Stimulated activated CD4-positive, alpha-beta T cell treated with anti-CD3 and anti-CD28 coated beads, Interleukin-15, amount 100 ng/mL, for 48 hours (primary cell): Measurements from ENCODE around the gene NUTM1.
"Not testable (repeated sequence)": the region's sequence is repeated elsewhere in the genome, so short reads cannot be mapped to it uniquely, and the experiment has no call there.

Experiments
- DNase-seq, 2 donors: peaks; one replicate each; pipeline ENCODE4 v3.0.0-alpha.2; 2020; ENCODE audit warnings: low read depth in 2 of 2

NUTM1 gene

DNA sequence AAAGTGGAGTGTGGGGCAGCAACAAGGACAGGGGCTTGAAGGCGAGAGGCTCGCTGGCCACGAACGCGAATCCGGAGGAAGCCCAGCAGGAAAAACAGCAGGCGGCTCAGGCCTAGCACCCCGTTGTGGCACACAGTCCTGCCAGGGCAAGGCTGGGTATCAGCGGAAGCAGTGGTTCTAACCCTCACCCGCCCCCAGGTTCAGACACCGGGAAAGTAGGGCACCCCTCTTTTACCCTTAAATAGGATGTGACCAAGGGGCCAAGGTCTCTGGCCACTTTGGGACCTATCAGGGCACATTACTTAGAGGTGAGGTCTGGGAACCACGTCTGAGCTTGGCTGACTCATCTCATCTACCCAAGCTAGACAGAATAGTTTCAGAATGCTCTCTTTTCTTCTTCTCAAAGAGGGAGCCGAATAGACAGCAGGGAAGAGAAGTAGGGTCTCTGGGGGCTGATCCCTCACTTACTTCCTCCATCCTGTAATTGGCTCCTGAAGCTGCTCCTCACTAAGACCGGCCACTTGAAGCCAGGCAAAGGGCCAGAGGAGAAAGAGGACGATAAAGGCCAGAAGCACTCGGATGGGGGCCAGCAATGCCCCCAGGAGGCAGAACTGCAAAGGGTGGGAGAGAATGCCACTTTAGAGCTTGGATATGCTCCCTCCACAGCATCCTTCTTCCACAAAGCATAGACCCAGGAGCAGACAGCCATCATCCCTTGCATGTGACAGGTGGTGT is 22.1 kb downstream of the NUTM1 start:
- DNase-seq: no peak

DNA sequence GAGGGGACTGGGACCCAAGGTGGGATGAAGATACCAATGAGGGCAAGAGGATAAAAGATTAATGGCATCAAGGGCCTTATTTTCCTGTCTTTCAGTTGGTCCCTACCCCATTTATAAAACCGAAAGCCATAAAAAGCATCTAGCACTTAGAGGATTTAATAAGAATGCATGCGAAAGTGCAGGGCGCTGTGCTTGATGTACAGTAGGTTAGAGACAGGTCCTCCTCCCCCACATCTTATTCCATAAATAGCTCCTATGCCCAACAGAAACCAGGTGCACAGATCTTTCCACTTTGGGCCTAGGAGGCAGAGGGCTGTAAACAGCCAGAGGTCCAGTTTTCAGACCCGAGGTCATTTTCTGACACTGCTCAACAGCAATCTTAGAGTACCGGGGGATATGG is 22.7 kb downstream of the NUTM1 start:
- no peak for DNase-seq

DNA sequence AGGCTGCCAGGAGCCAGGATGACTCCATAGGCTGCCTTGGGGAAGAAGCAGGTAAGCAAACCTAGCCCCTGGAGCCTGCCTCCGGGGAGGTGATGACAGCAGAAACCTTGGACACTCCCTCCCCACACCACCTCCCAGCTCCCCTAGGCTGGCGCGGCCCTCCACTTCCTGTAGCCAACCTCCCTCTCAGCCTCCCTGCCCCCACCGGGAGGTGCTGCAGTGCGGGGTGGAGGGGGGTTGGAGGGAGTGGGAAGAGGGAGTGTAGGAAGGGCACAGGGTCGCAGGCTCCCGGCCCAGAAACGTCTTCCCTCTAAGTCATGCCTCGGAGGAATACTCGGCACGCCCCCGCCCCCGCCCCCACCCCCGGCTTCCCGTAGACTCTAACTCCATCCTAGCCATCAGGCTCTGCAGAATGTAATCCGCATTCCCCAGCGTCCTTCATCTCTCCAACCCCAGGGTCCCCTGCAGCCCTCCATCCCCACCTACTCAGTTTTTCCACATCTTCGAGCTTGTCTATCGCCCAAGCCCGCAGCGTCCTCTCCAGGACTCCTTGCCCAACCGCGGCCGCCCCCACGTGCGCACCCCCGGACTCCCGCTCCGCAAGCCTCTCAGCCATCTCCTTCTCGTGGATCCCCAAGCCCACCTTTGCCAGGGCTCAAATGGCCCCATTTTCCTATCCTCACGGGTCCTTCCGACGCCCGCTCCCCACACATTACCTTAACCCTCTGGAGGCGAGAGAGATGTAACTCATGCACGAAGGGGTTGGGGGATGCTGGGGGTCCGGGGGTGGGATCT is 23.4 kb downstream of the NUTM1 start:
- DNase-seq: peak in 1 of 2 donors; percentile 41

DNA sequence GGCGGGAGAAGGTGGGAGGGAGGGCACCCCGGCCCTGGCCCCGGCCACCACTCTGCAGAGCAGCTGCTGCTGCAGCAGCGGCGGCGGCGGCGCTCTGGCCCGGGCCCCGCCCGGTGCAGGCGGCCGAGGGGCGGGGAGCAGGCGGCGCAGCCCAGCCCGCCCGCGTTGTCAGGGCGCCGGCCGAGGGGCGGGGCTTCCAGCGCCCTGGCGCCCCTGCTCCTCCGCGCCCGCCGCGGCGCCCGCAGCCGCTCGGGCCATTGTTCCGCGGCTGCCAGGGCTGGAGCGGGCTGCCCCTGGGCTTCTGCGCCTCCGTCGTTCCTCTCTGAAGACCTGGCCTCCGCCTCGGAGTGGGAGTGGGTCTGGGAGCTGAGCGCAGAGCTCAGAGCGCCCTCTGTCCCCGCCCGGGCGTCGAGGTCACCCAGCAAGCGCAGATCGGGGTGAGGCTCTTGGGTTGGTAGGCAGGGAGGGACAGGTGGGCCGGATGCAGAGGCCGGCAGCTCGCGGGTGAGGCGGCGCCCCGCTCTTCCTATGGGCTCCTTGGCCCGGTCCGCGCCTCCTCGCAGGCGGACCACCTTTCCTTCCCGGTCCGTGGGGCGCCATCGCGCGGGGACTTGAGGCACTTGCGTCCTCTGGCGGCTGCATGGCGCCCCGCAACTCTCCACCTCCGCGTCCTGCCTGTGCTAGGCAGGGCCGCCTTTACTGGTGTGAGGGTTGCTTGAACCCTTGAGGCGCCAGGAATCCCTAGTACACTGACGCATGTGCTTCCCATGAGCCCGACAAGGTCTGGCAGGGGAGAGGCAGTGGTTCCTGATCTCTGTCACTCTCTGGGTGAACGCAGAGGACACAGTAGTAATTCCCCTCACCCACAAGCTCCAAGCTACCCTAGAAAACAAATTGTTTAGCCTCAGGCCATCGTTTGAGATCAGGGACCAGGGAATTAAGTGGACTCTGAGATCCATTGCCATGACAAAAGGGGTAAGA is 24.3 kb downstream of the NUTM1 start, which contains the start of gene LPCAT4:
Gene LPCAT4, minus strand, starts transcription at position 96 of the 981 bp plus-strand sequence. CDS start 96 bp downstream, outside the sequence.
- DNase-seq: peak; percentile 83 to 85

DNA sequence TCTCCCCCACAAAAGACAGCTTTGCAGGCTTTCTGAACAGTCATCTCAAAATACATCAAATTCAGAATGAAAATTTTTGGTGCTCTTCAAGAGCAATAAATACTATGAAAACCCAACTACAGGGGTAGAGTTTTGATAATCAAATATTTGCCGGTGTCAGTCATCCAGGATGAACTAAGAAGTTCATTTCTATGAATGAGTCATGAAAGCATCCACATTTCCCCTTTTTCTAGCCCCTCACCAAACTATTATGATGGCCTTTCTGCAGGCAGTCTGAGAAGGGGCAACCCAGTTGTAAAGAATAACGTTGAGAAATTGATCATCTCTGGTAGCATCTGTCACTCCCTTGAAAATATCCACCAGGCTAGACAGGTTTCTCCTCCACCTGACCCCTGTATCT is 27.0 kb downstream of the NUTM1 start:
- no peak for DNase-seq

DNA sequence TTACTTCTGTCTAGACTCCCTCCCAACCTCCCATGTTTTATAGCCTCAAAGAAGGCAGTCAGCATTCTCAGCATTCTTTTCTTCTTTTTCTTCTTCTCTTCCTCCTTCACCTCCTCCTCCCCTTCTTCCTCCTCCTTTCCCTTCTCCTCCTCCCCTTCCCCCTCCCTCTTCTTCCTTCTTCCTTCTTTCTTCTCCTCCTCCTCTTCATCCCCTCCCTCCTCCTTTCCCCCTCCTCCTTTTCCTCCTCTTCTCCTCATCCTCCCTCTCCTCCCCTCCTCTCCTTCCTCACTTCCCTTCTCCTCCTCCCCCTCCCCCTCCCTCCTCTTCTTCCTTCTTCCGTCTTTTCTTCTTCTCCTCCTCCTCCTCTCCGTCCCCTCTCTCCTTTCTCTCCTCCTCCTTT is 27.5 kb downstream of the NUTM1 start:
- DNase-seq: no peak

DNA sequence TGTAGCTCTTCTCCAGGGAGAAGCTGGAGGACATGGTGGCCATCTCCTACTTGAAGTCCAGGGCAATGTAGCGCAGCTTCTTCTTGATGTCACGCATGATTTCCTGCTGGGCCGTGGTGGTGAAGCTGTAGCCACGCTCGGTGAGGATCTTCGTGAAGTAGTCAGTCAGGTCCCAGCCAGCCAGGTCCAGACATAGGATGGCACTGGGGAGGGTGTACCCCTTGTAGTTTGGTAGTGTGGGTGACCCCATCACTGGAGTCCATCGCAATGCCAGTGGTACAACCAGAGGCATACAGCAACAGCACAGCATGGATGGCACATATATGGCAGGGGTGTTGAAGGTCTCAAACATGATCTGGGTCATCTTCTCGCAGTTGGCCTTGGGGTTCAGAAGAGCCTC is 30.8 kb downstream of the NUTM1 start:
- no peak for DNase-seq

DNA sequence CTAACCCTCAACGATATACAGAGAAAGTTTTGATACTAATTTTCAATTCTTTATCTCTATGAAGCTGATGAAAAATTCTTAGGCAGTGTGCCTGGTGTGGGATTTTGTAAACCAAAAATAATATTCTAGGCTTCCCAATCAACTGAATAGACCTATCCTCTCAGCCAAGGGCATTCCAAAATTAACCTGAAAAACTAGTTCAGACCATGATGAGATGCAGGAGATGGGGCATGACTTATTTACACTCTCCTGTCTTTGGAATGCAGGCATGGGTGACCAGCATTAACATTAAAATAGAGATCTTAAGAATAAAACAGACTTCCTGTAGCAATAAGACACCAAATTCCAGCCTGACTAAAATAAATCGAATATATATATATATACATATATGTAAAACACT is 31.7 kb downstream of the NUTM1 start:
- no peak for DNase-seq

DNA sequence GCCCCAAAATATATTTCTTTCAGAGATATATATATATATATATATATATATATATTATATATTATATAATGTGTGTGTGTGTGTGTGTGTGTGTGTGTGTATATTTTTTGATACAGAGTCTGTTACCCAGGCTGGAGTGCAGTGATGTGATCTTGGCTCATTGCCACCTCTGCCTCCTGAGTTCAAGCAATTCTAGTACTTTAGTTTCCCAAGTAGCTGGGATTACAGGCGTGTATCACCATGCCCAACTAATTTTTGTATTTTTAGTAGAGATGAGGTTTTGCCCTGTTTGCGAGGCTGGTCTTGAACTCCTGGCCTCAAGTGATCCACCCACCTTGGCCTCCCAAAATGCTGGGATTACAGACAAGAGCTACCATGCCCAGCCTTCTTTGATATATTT is 32.4 kb downstream of the NUTM1 start:
- DNase-seq: not testable (repeated sequence)

DNA sequence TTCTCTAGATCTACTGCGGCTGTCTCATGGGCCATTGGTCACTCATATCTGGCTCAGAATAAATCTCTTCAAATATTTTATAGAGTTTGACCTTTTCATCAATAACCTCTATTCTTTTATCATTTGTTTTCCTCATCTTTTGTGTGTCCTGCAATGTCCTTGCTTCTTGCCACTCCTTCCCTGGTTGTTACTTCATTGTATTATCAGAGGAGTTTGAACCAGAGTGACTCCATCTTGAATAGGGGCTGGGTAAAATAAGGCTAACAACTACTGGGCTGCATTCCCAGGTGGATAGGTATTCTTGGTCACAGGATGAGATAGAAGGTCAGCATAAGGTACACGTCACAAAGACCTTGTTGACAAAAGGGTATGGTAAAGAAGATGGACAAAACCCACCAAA is 33.7 kb downstream of the NUTM1 start:
- no peak for DNase-seq

DNA sequence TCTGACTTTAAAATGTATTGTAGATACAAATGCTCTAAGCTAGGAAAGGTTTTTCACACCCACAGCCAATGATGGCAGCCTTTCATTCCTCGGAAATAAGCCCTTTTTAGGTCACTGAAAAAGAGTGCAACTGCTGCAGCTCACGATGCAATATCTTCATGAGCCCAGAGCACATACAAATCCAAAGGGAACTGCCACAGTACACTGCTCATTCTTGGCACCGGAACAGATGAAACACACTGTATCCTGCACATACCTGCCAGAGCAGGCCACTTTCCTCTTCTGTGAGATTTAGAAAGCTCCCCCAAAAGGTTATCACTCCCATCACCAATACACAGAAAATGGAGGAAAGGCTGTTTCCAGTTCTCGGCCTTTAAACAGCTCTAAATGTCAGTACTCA is 37.4 kb downstream of the NUTM1 start:
- DNase-seq: not testable (repeated sequence)

DNA sequence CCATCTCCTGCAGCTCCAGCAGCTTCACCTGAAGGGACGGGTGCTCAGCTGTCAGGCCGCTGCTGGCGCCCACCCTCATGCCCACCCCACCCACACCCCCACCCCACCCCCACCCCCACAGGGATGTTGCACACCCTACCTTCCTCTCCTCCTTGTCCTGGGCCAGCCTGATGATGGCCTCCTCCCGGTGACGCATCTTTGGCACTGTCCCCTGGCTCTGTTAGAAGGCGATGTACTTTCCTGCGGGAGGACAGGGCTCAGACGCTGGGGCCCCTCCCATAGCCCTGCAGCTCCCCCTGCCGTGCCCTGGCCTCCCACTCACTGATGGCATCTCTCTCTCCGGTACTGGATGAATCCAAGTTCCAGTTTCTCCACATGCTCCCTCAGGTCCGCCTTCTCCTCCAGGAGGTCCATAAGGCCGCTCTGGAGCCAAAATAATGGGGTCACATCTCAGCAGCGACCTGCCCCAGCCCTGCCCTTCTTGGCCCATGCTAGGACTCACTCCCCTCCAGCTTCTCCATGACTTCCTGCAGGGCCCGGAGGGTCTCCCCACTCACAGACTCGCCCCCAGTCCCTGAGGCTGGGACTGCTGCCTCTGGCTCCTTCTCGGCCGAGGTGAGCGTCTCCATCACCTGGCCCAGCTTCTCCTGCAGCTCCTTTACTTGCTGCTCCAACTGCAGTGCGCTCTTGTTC is 38.9 kb downstream of the NUTM1 start:
- not testable (repeated sequence) for DNase-seq

DNA sequence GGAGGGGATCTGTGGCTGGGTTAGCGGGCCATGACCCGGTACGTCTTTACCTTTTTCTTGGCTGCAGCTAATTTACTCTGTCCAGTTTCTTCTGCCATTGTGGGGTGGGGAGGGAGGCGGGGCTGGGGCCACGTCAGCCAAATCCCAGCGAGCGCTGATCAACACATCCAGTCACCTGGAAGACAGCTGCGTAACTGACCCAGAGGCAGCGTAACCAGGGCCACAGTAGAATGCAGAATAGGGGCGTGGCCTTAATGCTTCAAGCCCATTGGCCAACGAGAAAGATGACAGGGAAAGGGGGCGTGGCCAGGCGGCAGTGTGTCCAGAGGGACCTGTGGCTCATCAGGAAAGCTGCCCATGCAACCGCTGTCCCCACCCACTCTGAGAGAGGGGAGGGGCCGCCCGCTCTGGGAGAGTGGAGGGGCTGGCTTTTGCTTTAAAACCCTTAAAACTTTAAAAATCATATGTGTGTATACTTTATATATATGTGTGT is 46.5 kb downstream of the NUTM1 start:
- not testable (repeated sequence) for DNase-seq

DNA sequence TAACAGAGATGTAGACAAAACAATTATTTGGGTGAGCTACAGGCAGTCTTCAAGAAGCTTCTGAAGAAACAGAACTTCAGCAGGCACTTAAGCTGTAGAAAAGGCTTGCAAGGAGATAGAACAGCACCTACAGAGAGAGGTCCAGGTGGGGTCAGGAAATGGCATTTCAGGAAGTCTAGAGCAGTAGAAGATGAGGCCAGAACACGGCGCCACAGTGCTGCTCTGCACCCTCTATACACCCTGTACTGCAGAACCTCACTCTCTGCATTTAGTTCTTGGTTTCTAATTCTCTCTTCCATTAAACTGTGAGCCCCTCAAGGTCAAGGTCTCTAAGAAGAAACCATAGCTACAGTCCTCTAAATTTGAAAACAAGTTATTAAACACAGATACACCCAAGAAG is 49.9 kb downstream of the NUTM1 start:
- not testable (repeated sequence) for DNase-seq

DNA sequence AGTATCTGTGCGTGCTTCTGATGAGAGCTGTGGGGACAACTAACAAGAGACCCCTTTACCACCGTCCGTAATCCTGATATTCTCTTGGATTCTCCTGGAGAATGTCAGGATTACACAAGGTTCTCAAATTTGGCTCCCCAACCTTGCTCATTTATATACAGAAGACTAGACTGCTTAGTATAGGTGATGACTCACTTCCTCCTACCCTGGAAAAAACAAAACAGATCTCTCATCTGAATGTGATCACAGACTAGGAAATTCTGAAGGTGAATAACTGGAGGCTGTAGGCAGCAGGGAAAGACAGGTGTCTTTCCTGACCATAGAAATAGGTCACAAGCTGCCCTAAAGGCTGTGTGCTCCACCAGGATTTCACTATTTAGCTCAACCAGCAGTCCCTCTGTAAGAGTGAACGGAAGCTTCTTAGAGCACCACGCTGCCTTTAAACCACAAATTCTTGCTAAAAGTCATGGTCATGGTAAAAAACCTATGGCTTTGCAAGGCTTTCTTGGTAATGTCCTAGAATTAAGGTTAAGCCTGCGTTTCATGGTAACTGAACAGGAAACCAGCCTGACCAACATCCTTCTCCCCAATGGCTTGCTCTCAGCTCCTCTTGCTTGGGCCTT is 54.6 kb downstream of the NUTM1 start:
- DNase-seq: not testable (repeated sequence)

DNA sequence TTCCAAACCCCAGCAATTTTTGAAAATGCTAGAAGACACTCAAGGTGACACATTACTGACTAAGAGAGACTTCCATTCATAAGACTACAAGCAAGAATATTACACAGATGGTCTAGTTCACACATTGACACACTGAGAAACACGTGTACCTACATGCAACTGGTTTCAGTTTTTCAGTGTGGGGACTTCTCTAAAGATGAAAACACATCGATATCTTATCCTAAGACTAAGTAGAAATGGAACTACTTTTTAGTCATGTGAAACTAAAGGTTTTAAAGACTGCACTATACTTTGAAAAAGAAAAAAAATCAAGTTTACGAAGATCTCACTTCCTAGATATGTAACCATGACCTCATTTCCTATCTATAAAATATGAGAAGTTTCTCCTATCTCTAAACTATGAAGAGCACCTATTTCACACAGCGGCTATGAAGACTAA is 60.1 kb downstream of the NUTM1 start:
- not testable (repeated sequence) for DNase-seq

DNA sequence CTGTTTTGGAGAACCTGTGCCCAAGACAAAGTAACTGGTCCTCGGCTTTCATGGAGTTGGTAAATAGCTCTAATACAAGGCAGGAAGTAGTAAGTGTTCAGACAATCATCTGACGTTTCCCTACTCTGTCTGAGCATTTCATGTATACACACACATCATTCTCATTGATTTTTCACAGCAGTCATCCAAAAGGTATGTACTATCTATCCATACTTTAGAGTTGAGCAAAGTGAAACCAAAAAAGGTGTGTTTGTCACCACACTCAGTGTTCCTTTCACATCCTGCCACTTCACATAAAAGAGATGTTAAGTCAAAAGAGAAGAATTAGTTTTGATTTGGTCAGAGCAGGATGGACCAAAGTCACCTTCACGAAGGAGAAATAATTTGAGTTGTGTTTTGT is 60.8 kb downstream of the NUTM1 start:
- not testable (repeated sequence) for DNase-seq
